ENCODE data around the gene GPHA2.
"Not testable (repeated sequence)": the region's sequence is repeated elsewhere in the genome, so short reads cannot be mapped to it uniquely, and the experiment has no call there.

The GPHA2 gene

GRCh38 chr11:64935359-64936081 is at the start of gene GPHA2:
Gene GPHA2 (minus strand): TSS chr11:64935893. CDS start chr11:64935460, 433 bp downstream.
- in situ Hi-C loops (cut with MboI; ENCODE audit: low sequenced_read_pairs) = no loop called here

GRCh38 chr11:64983339-64983738 is 47.6 kb upstream of the GPHA2 start:
- in situ Hi-C loops (cut with MboI; ENCODE audit: low sequenced_read_pairs) = not testable (repeated sequence)

- in situ Hi-C loops (cut with MboI; ENCODE audit: low sequenced_read_pairs) = no loop called here
Measured at GRCh38 chr11:64976651-64977050, 41.0 kb upstream of the GPHA2 start.

GRCh38 chr11:64974124-64974523 is 38.4 kb upstream of the GPHA2 start:
- in situ Hi-C loops (cut with MboI; ENCODE audit: low sequenced_read_pairs) = no loop called here

- in situ Hi-C loops (cut with MboI; ENCODE audit: low sequenced_read_pairs) = no loop called here
Measured at GRCh38 chr11:64971421-64972233, 35.9 kb upstream of the GPHA2 start, which contains the start of gene MAJIN. Gene MAJIN (minus strand): TSS chr11:64972108. CDS start chr11:64959405, 12,703 bp downstream.

- in situ Hi-C loops (cut with MboI; ENCODE audit: low sequenced_read_pairs) = no loop called here
Measured at GRCh38 chr11:64970731-64971151, 35.0 kb upstream of the GPHA2 start.

- in situ Hi-C loops (cut with MboI; ENCODE audit: low sequenced_read_pairs) = no loop called here
Measured at GRCh38 chr11:64969209-64969608, 33.5 kb upstream of the GPHA2 start.

- in situ Hi-C loops (cut with MboI; ENCODE audit: low sequenced_read_pairs) = no loop called here
Measured at GRCh38 chr11:64967375-64967774, 31.7 kb upstream of the GPHA2 start.

- in situ Hi-C loops (cut with MboI; ENCODE audit: low sequenced_read_pairs) = no loop called here
Measured at GRCh38 chr11:64963072-64963631, 27.5 kb upstream of the GPHA2 start.

GRCh38 chr11:64960719-64961118 is 25.0 kb upstream of the GPHA2 start:
- in situ Hi-C loops (cut with MboI; ENCODE audit: low sequenced_read_pairs) = no loop called here

GRCh38 chr11:64959498-64959897 is 23.8 kb upstream of the GPHA2 start:
- in situ Hi-C loops (cut with MboI; ENCODE audit: low sequenced_read_pairs) = no loop called here

GRCh38 chr11:64954201-64954600 is 18.5 kb upstream of the GPHA2 start:
- in situ Hi-C loops (cut with MboI; ENCODE audit: low sequenced_read_pairs) = no loop called here

- in situ Hi-C loops (cut with MboI; ENCODE audit: low sequenced_read_pairs) = no loop called here
Measured at GRCh38 chr11:64951529-64951928, 15.8 kb upstream of the GPHA2 start.

GRCh38 chr11:64947208-64947814 is 11.6 kb upstream of the GPHA2 start:
- in situ Hi-C loops (cut with MboI; ENCODE audit: low sequenced_read_pairs) = no loop called here

- in situ Hi-C loops (cut with MboI; ENCODE audit: low sequenced_read_pairs) = no loop called here
Measured at GRCh38 chr11:64936539-64936938, 846 bp upstream of the GPHA2 start.

- in situ Hi-C loops (cut with MboI; ENCODE audit: low sequenced_read_pairs) = no loop called here
Measured at GRCh38 chr11:64934682-64935358, 873 bp downstream of the GPHA2 start.

GRCh38 chr11:64933935-64934681 is 1.6 kb downstream of the GPHA2 start:
- in situ Hi-C loops (cut with MboI; ENCODE audit: low sequenced_read_pairs) = no loop called here

GRCh38 chr11:64933213-64933934 is 2.3 kb downstream of the GPHA2 start:
- in situ Hi-C loops (cut with MboI; ENCODE audit: low sequenced_read_pairs) = no loop called here

- in situ Hi-C loops (cut with MboI; ENCODE audit: low sequenced_read_pairs) = no loop called here
Measured at GRCh38 chr11:64932324-64932723, 3.4 kb downstream of the GPHA2 start.
